Colonic mucosa (tissue), 4 donors: ENCODE measurements around the gene TAF7. TPM values are rescaled to one million over a fixed set of nuclear protein-coding genes. Genes with fewer than 3 reads are reported as not detected.

Source experiments
- DNase-seq: peaks from one replicate; pipeline ENCODE4 v3.0.0-alpha.2; 2020
- H3K27ac ChIP-seq: fragments of 200-600 bp; one replicate; pipeline ENCODE4 v1.8.0; 2021
- H3K27me3 ChIP-seq: fragments of 200-600 bp; one replicate; pipeline ENCODE4 v1.8.0; 2021
- H3K36me3 ChIP-seq: fragments of 200-600 bp; one replicate; pipeline ENCODE4 v1.8.0; 2021
- H3K4me1 ChIP-seq: fragments of 200-600 bp; one replicate; pipeline ENCODE4 v1.8.0; 2021; ENCODE audit warnings: mild to moderate bottlenecking
- H3K4me3 ChIP-seq: fragments of 200-600 bp; one replicate; pipeline ENCODE4 v1.8.0; 2021
- H3K9ac ChIP-seq, 2 donors: one replicate each; pipeline ENCODE4 v1.7.0; 2013; ENCODE audit warnings: control low read depth in 2 of 2, low read depth in 2 of 2, low read length in 2 of 2
- H3K9me3 ChIP-seq: fragments of 200-600 bp; one replicate; pipeline ENCODE4 v1.8.0; 2021
- CTCF ChIP-seq: fragments of 200-600 bp; IDR thresholded peaks from one replicate; pipeline ENCODE4 v1.8.0; 2022; ENCODE audit warnings: antibody characterized with exemption, mild to moderate bottlenecking
- intact Hi-C: fragments of 100-400 bp; cut with DNase I; formaldehyde crosslinking; loops from one replicate; pipeline ENCODE4 v1.14.1; 2022
- total RNA-seq, 2 donors: library from RNA; stranded (reverse); fragmentation: NEBNext Ultra II Directional in 1 of 2; extraction: Animal tissue kit (Norgen Biotek cat#: 25700) in 1 of 2; gene quantifications; one replicate each; pipeline ENCODE4 v1.2.1, GENCODE V29; 2021
- donor health status: healthy.
- donor health status: DM: no; HTN: no; CAD: no.
- donor health status: DM: no; HTN: no; CAD: no.

TAF7 gene
- total RNA-seq, 2 donors from 2014 or later: 49.3 to 70.2 TPM

DNA sequence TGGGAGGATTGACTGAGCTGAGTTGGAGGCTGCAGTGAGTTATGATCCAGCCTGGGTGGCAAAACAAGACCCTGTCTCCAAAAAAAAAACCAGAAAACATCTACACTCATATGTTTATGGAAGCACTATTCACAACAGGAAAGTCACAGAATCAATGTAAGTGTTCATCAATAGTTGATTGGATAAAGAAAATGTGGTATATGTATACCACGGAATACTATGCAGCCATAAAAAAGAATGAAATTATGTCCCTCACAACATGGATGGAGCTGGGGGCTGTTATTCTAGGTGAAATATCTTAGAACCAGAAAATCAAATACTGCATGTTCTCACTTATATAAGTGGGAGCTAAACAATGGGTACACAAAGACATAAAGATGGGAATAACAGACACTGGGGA lies 14.0 kb downstream of the TAF7 start:
- H3K36me3 ChIP-seq: no peaks in the 10 kb centered on the region
- TF ChIP-seq CTCF: no peak
- H3K9ac ChIP-seq: no peak overlapping the region
- H3K9me3 ChIP-seq: peaks cover 18% of the 10 kb centered on the region
- H3K27ac ChIP-seq: no peak overlapping the region
- no peaks in the 10 kb centered on the region for H3K4me1 ChIP-seq
- intact Hi-C loops: no loop called here
- no peak overlapping the region for H3K4me3 ChIP-seq
- no peaks in the 10 kb centered on the region for H3K27me3 ChIP-seq
- no peak for DNase-seq

DNA sequence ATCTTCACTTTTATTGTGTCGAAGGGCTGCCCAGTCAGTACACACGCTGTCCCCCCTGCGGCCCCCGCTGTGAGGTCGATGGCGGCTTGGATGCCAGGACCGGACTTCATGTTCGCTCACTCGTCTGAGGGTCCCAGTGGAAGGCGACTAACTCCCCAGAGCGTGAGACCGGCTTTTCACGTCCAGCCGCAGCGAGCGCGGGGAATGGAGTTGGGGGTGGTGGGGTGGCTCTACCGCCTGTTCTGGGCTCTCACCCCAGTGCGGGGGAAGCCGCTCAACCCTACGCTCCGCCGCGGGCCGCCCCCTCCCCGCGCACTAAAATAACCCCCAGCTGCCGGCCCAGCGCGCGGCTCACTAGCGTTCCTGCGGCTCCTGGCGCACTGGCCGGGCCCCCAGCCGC lies 16.8 kb downstream of the TAF7 start, which contains the start of gene SLC25A2:
TSS of gene SLC25A2 (minus strand) at position 294 of the 400 bp plus-strand sequence. CDS start at position 110, 184 bp downstream.
- DNase-seq: no peak
- no peaks in the 10 kb centered on the region for H3K4me1 ChIP-seq
- no peaks in the 10 kb centered on the region for H3K27me3 ChIP-seq
- no peak within 1 kb of the TSS for H3K4me3 ChIP-seq
- intact Hi-C loops: no loop called here
- no peak for TF ChIP-seq CTCF
- H3K27ac ChIP-seq: no peak within 1 kb of the TSS
- peaks cover 18% of the 10 kb centered on the region for H3K9me3 ChIP-seq
- H3K36me3 ChIP-seq: no peaks in the 10 kb centered on the region
- H3K9ac ChIP-seq: no peak within 1 kb of the TSS

GRCh38 chr5:141298376-141298775 lies 22.2 kb downstream of the TAF7 start:
- peaks cover 7% of the 10 kb centered on the region for H3K9me3 ChIP-seq
- TF ChIP-seq CTCF: no peak
- H3K4me3 ChIP-seq: no peak overlapping the region
- H3K27me3 ChIP-seq: no peaks in the 10 kb centered on the region
- no peak overlapping the region for H3K27ac ChIP-seq
- DNase-seq: no peak
- intact Hi-C loops: no loop called here
- H3K4me1 ChIP-seq: no peaks in the 10 kb centered on the region
- no peaks in the 10 kb centered on the region for H3K36me3 ChIP-seq
- H3K9ac ChIP-seq: no peak overlapping the region

- DNase-seq: no peak
- TF ChIP-seq CTCF: no peak
- H3K27ac ChIP-seq: no peak overlapping the region
- H3K4me1 ChIP-seq: no peaks in the 10 kb centered on the region
- H3K27me3 ChIP-seq: no peaks in the 10 kb centered on the region
- H3K9me3 ChIP-seq: no peaks in the 10 kb centered on the region
- H3K4me3 ChIP-seq: no peak overlapping the region
- H3K36me3 ChIP-seq: no peaks in the 10 kb centered on the region
- intact Hi-C loops: no loop called here
- no peak overlapping the region for H3K9ac ChIP-seq
These were observed 47.7 kb downstream of the TAF7 start for GRCh38 chr5:141272906-141273305.

DNA sequence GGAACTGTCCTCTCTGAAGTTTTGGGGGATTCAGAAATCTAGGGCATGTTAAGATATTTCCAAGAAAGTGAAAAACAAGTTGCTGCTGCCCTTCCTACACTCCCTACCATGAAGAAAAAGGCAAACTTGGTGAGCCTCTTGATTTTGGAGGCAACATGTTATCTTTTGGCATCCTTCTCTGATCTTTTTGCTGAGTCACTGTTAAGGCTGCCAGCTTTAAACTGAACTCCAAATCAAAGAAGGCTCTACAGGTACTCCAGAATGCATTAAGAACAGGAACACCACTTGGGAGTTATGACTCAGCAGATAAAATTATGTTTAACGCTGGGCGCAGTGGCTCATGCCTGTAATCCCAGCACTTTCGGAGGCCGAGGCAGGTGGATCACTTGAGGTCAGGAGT lies 51.4 kb downstream of the TAF7 start:
- no peak overlapping the region for H3K27ac ChIP-seq
- peaks cover 3% of the 10 kb centered on the region for H3K9me3 ChIP-seq
- no peaks in the 10 kb centered on the region for H3K27me3 ChIP-seq
- H3K4me3 ChIP-seq: no peak overlapping the region
- H3K4me1 ChIP-seq: no peaks in the 10 kb centered on the region
- TF ChIP-seq CTCF: no peak
- H3K9ac ChIP-seq: no peak overlapping the region
- no peak for DNase-seq
- intact Hi-C loops: no loop called here
- H3K36me3 ChIP-seq: no peaks in the 10 kb centered on the region

Other genes starting within 250 kb of the TAF7 start
- 1 to 10 TPM in 1 of 2 donors, under 1 TPM in 1; 0.40 to 1.6 TPM for gene PCDHB2, start 226.2 kb downstream of the TAF7 start, total RNA-seq
- 1 to 10 TPM in 1 of 2 donors, under 1 TPM in 1; 0.40 to 1.5 TPM for gene PCDHB3, start 220.3 kb downstream of the TAF7 start, total RNA-seq
- under 1 TPM; 0.17 to 0.96 TPM for gene PCDHB4, start 199.0 kb downstream of the TAF7 start, total RNA-seq
- under 1 TPM; 0.10 to 0.66 TPM for gene PCDHB5, start 185.6 kb downstream of the TAF7 start, total RNA-seq
- gene PCDHB6, start 170.7 kb downstream of the TAF7 start, total RNA-seq: under 1 TPM; 0.11 to 0.15 TPM
- under 1 TPM; 0.15 to 0.40 TPM for gene PCDHB7, start 148.1 kb downstream of the TAF7 start, total RNA-seq
- under 1 TPM; 0.25 to 0.40 TPM for gene PCDHB8, start 143.0 kb downstream of the TAF7 start, total RNA-seq
- under 1 TPM; 0.17 to 0.53 TPM for gene PCDHB16, start 138.4 kb downstream of the TAF7 start, total RNA-seq
- gene PCDHB9, start 133.6 kb downstream of the TAF7 start, total RNA-seq: under 1 TPM; 0.47 to 0.53 TPM
- 1 to 10 TPM in 1 of 2 donors, under 1 TPM in 1; 0.17 to 1.1 TPM for gene PCDHB10, start 128.4 kb downstream of the TAF7 start, total RNA-seq
- 1 to 10 TPM in 1 of 2 donors, under 1 TPM in 1; 0.59 to 2.2 TPM for gene PCDHB11, start 121.2 kb downstream of the TAF7 start, total RNA-seq
- gene PCDHB12, start 112.1 kb downstream of the TAF7 start, total RNA-seq: under 1 TPM; 0.40 to 0.56 TPM
- gene PCDHB13, start 106.9 kb downstream of the TAF7 start, total RNA-seq: 1 to 10 TPM in 1 of 2 donors, under 1 TPM in 1; 0.40 to 1.3 TPM
- gene PCDHB14, start 97.4 kb downstream of the TAF7 start, total RNA-seq: 1 to 10 TPM in 1 of 2 donors, under 1 TPM in 1; 0.62 to 1.8 TPM
- 1 to 10 TPM in 1 of 2 donors, under 1 TPM in 1; 0.27 to 1.8 TPM for gene PCDHB15, start 75.4 kb downstream of the TAF7 start, total RNA-seq
- 1 to 10 TPM in 1 of 2 donors, under 1 TPM in 1; 0.21 to 1.1 TPM for gene SLC25A2, start 16.7 kb downstream of the TAF7 start, total RNA-seq
- gene PCDHGA1, start 9.7 kb upstream of the TAF7 start, total RNA-seq: under 1 TPM; 0.10 to 0.37 TPM
- under 1 TPM; 0.22 to 0.50 TPM for gene PCDHGA2, start 18.0 kb upstream of the TAF7 start, total RNA-seq
- gene PCDHGA3, start 23.0 kb upstream of the TAF7 start, total RNA-seq: under 1 TPM; 0.10 to 0.21 TPM
- gene PCDHGB1, start 29.3 kb upstream of the TAF7 start, total RNA-seq: 1 to 10 TPM in 1 of 2 donors, under 1 TPM in 1; 0.15 to 1.7 TPM
- 1 to 10 TPM in 1 of 2 donors, under 1 TPM in 1; 0.20 to 1.4 TPM for gene PCDHGA4, start 34.2 kb upstream of the TAF7 start, total RNA-seq
- 1 to 10 TPM in 1 of 2 donors, under 1 TPM in 1; 0.47 to 1.8 TPM for gene PCDHGB2, start 39.2 kb upstream of the TAF7 start, total RNA-seq
- 1 to 10 TPM in 1 of 2 donors, under 1 TPM in 1; 0.52 to 1.1 TPM for gene PCDHGA5, start 43.4 kb upstream of the TAF7 start, total RNA-seq
- 1 to 10 TPM in 1 of 2 donors, under 1 TPM in 1; 0.57 to 1.1 TPM for gene PCDHGB3, start 49.5 kb upstream of the TAF7 start, total RNA-seq
- gene PCDHGA6, start 53.1 kb upstream of the TAF7 start, total RNA-seq: 1 to 10 TPM in 1 of 2 donors, under 1 TPM in 1; 0.82 to 1.5 TPM
- gene PCDHGA7, start 62.0 kb upstream of the TAF7 start, total RNA-seq: 1 to 10 TPM in 1 of 2 donors, under 1 TPM in 1; 0.59 to 1.0 TPM
- under 1 TPM; 0.69 to 0.96 TPM for gene PCDHGB4, start 66.9 kb upstream of the TAF7 start, total RNA-seq
- gene PCDHGA8, start 71.8 kb upstream of the TAF7 start, total RNA-seq: under 1 TPM; 0.17 to 0.48 TPM
- 1 to 10 TPM; 2.1 to 3.1 TPM for gene PCDHGB5, start 77.2 kb upstream of the TAF7 start, total RNA-seq
- 1 to 10 TPM; 1.1 to 2.2 TPM for gene PCDHGA9, start 82.0 kb upstream of the TAF7 start, total RNA-seq
- gene PCDHGB6, start 87.2 kb upstream of the TAF7 start, total RNA-seq: 1 to 10 TPM; 1.0 to 1.8 TPM
- 1 to 10 TPM; 2.7 to 4.7 TPM for gene PCDHGA10, start 92.2 kb upstream of the TAF7 start, total RNA-seq
- 1 to 10 TPM; 2.5 to 3.3 TPM for gene PCDHGB7, start 96.9 kb upstream of the TAF7 start, total RNA-seq
- 1 to 10 TPM; 1.3 to 1.6 TPM for gene PCDHGA11, start 100.3 kb upstream of the TAF7 start, total RNA-seq
- 1 to 10 TPM; 1.0 to 1.5 TPM for gene PCDHGA12, start 109.7 kb upstream of the TAF7 start, total RNA-seq
- 10 to 100 TPM; 13.1 to 22.2 TPM for gene PCDHGC3, start 155.2 kb upstream of the TAF7 start, total RNA-seq
- under 1 TPM; 0.35 to 0.64 TPM for gene PCDHGC4, start 164.2 kb upstream of the TAF7 start, total RNA-seq
- under 1 TPM; 0.32 to 0.64 TPM for gene PCDHGC5, start 168.3 kb upstream of the TAF7 start, total RNA-seq